GM23338 (cell line): ENCODE measurements around the gene CLCNKA.

Experiments
- CREB1 ChIP-seq: fragments of 250-450 bp; sonication (Bioruptor Pico); IDR thresholded peaks from 2 replicates; pipeline ENCODE4 v1.5.0; 2020; ENCODE audit warnings: low read depth, mild to moderate bottlenecking, moderate library complexity
- EZH2 ChIP-seq: fragments of 200-600 bp; sonication (generic); IDR thresholded peaks from one replicate; pipeline ENCODE4 v1.8.0; 2017; ENCODE audit warnings: antibody characterized with exemption, mild to moderate bottlenecking, low read depth; ENCODE audit not compliant: unreplicated experiment
- EZH2phosphoT487 ChIP-seq: fragments of 200-600 bp; sonication (generic); IDR thresholded peaks from one replicate; pipeline ENCODE4 v1.8.1; 2018; ENCODE audit warnings: antibody characterized with exemption; ENCODE audit not compliant: unreplicated experiment
- JUNB ChIP-seq: IDR thresholded peaks from one replicate; pipeline ENCODE4 v1.6.1; 2016; ENCODE audit warnings: antibody characterized with exemption; ENCODE audit not compliant: unreplicated experiment
- NANOG ChIP-seq: IDR thresholded peaks from 2 replicates; pipeline ENCODE4 v1.6.1; 2016; ENCODE audit warnings: antibody characterized with exemption, borderline replicate concordance
- POLR2AphosphoS5 ChIP-seq: IDR thresholded peaks from 2 replicates; pipeline ENCODE4 v1.6.1; 2016; ENCODE audit warnings: antibody characterized with exemption, low read depth
- STAT1 ChIP-seq: IDR thresholded peaks from one replicate; pipeline ENCODE4 v1.6.1; 2016; ENCODE audit warnings: antibody characterized with exemption; ENCODE audit not compliant: unreplicated experiment
- ZNF331 ChIP-seq: fragments of 250-450 bp; sonication (Bioruptor Pico); IDR thresholded peaks from 2 replicates; pipeline ENCODE4 v1.5.0; 2020; ENCODE audit warnings: low read depth, mild to moderate bottlenecking, moderate library complexity
- TF ChIP-seq, protein P1 (sequence below), 2 experiments: fragments of 200-600 bp in 1 of 2; sonication (generic) in 1 of 2; conservative IDR thresholded peaks; 2 replicates each; pipeline versions ENCODE4 v1.5.1 to v1.6.1; 2016 to 2017; ENCODE audit warnings: antibody characterized with exemption in 2 of 2, low read depth in 2 of 2, mild to moderate bottlenecking in 2 of 2, moderate library complexity in 1 of 2
- TF ChIP-seq, protein P2 (sequence below): fragments of 250-450 bp; sonication (Bioruptor Pico); IDR thresholded peaks from 2 replicates; pipeline ENCODE4 v1.5.0; 2020; ENCODE audit warnings: mild to moderate bottlenecking, moderate library complexity
- TF ChIP-seq, protein P3 (sequence below): IDR thresholded peaks from one replicate; pipeline ENCODE4 v1.6.1; 2018; ENCODE audit warnings: antibody characterized with exemption; ENCODE audit not compliant: unreplicated experiment
- TF ChIP-seq, protein P4 (sequence below): IDR thresholded peaks from 2 replicates; pipeline ENCODE4 v1.6.1; 2016; ENCODE audit warnings: antibody characterized with exemption

DNA sequence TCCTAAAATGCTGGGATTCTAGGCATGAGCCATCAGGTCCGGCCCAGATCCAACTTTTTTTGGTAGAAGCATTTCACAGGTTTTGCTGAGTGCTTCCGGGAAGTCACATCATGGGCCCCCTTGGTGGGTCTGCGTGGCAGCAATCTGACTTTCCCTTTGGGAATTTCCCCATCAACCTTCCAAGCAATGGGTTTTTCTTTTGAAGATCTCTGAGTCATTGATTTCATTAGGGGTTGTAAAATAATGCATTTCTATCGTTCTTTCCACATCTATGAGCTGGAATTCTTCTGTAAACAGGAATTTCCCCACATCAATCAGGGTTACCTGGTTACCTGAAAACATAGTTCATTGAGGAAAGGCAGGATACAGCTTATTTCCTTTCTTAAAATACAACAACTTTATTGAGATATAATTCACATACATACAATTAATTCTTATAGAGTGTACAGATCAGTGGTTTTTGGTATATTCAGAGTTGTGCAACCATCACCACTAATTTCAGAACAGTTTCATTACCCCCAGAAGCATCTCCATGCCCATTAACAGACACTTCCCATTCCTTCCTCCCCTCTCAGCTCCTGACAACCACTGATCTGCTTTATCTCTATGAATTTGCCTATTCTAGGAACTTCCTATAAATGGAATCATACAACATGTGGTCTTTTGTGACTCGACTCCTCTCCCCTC, 36.1 kb upstream of the CLCNKA start:
- TF ChIP-seq, protein P1, sequence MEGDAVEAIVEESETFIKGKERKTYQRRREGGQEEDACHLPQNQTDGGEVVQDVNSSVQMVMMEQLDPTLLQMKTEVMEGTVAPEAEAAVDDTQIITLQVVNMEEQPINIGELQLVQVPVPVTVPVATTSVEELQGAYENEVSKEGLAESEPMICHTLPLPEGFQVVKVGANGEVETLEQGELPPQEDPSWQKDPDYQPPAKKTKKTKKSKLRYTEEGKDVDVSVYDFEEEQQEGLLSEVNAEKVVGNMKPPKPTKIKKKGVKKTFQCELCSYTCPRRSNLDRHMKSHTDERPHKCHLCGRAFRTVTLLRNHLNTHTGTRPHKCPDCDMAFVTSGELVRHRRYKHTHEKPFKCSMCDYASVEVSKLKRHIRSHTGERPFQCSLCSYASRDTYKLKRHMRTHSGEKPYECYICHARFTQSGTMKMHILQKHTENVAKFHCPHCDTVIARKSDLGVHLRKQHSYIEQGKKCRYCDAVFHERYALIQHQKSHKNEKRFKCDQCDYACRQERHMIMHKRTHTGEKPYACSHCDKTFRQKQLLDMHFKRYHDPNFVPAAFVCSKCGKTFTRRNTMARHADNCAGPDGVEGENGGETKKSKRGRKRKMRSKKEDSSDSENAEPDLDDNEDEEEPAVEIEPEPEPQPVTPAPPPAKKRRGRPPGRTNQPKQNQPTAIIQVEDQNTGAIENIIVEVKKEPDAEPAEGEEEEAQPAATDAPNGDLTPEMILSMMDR (conservative IDR thresholded peaks at IDR 0.05; ENCODE audit: low read depth in 2 of 2) = no peak
- TF ChIP-seq POLR2AphosphoS5 = no peak
- TF ChIP-seq, protein P2, sequence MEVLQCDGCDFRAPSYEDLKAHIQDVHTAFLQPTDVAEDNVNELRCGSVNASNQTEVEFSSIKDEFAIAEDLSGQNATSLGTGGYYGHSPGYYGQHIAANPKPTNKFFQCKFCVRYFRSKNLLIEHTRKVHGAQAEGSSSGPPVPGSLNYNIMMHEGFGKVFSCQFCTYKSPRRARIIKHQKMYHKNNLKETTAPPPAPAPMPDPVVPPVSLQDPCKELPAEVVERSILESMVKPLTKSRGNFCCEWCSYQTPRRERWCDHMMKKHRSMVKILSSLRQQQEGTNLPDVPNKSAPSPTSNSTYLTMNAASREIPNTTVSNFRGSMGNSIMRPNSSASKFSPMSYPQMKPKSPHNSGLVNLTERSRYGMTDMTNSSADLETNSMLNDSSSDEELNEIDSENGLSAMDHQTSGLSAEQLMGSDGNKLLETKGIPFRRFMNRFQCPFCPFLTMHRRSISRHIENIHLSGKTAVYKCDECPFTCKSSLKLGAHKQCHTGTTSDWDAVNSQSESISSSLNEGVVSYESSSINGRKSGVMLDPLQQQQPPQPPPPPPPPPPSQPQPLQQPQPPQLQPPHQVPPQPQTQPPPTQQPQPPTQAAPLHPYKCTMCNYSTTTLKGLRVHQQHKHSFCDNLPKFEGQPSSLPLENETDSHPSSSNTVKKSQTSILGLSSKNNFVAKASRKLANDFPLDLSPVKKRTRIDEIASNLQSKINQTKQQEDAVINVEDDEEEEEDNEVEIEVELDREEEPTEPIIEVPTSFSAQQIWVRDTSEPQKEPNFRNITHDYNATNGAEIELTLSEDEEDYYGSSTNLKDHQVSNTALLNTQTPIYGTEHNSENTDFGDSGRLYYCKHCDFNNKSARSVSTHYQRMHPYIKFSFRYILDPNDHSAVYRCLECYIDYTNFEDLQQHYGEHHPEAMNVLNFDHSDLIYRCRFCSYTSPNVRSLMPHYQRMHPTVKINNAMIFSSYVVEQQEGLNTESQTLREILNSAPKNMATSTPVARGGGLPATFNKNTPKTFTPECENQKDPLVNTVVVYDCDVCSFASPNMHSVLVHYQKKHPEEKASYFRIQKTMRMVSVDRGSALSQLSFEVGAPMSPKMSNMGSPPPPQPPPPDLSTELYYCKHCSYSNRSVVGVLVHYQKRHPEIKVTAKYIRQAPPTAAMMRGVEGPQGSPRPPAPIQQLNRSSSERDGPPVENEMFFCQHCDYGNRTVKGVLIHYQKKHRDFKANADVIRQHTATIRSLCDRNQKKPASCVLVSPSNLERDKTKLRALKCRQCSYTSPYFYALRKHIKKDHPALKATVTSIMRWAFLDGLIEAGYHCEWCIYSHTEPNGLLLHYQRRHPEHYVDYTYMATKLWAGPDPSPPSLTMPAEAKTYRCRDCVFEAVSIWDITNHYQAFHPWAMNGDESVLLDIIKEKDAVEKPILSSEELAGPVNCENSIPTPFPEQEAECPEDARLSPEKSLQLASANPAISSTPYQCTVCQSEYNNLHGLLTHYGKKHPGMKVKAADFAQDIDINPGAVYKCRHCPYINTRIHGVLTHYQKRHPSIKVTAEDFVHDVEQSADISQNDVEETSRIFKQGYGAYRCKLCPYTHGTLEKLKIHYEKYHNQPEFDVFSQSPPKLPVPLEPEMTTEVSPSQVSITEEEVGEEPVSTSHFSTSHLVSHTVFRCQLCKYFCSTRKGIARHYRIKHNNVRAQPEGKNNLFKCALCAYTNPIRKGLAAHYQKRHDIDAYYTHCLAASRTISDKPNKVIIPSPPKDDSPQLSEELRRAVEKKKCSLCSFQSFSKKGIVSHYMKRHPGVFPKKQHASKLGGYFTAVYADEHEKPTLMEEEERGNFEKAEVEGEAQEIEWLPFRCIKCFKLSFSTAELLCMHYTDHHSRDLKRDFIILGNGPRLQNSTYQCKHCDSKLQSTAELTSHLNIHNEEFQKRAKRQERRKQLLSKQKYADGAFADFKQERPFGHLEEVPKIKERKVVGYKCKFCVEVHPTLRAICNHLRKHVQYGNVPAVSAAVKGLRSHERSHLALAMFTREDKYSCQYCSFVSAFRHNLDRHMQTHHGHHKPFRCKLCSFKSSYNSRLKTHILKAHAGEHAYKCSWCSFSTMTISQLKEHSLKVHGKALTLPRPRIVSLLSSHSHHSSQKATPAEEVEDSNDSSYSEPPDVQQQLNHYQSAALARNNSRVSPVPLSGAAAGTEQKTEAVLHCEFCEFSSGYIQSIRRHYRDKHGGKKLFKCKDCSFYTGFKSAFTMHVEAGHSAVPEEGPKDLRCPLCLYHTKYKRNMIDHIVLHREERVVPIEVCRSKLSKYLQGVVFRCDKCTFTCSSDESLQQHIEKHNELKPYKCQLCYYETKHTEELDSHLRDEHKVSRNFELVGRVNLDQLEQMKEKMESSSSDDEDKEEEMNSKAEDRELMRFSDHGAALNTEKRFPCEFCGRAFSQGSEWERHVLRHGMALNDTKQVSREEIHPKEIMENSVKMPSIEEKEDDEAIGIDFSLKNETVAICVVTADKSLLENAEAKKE (CRISPR knock-in tag) = no peak
- no peak for TF ChIP-seq EZH2
- no peak for TF ChIP-seq CREB1 (CRISPR knock-in tag)
- TF ChIP-seq, protein P3, sequence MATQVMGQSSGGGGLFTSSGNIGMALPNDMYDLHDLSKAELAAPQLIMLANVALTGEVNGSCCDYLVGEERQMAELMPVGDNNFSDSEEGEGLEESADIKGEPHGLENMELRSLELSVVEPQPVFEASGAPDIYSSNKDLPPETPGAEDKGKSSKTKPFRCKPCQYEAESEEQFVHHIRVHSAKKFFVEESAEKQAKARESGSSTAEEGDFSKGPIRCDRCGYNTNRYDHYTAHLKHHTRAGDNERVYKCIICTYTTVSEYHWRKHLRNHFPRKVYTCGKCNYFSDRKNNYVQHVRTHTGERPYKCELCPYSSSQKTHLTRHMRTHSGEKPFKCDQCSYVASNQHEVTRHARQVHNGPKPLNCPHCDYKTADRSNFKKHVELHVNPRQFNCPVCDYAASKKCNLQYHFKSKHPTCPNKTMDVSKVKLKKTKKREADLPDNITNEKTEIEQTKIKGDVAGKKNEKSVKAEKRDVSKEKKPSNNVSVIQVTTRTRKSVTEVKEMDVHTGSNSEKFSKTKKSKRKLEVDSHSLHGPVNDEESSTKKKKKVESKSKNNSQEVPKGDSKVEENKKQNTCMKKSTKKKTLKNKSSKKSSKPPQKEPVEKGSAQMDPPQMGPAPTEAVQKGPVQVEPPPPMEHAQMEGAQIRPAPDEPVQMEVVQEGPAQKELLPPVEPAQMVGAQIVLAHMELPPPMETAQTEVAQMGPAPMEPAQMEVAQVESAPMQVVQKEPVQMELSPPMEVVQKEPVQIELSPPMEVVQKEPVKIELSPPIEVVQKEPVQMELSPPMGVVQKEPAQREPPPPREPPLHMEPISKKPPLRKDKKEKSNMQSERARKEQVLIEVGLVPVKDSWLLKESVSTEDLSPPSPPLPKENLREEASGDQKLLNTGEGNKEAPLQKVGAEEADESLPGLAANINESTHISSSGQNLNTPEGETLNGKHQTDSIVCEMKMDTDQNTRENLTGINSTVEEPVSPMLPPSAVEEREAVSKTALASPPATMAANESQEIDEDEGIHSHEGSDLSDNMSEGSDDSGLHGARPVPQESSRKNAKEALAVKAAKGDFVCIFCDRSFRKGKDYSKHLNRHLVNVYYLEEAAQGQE = no peak
- no peak for TF ChIP-seq JUNB
- TF ChIP-seq EZH2phosphoT487 = no peak
- TF ChIP-seq STAT1 = no peak
- TF ChIP-seq, protein P4, sequence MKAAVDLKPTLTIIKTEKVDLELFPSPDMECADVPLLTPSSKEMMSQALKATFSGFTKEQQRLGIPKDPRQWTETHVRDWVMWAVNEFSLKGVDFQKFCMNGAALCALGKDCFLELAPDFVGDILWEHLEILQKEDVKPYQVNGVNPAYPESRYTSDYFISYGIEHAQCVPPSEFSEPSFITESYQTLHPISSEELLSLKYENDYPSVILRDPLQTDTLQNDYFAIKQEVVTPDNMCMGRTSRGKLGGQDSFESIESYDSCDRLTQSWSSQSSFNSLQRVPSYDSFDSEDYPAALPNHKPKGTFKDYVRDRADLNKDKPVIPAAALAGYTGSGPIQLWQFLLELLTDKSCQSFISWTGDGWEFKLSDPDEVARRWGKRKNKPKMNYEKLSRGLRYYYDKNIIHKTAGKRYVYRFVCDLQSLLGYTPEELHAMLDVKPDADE = no peak
- no peak for TF ChIP-seq NANOG
- no peak for TF ChIP-seq ZNF331 (CRISPR knock-in tag)
